Keratinocyte (primary cell): ENCODE data around the gene TMEM217.

ENCODE experiments used
- EZH2 ChIP-seq: IDR thresholded peaks from one replicate; pipeline ENCODE4 v1.6.1; 2012; ENCODE audit warnings: inconsistent platforms, mild to moderate bottlenecking, low read length, moderate library complexity
- TF ChIP-seq, protein P1 (sequence below), 3 experiments: IDR thresholded peaks in 1 of 3; conservative IDR thresholded peaks in 1 of 3; optimal IDR thresholded peaks in 1 of 3; 2 replicates in 2 of 3; 3 replicates in 1 of 3; pipeline versions ENCODE3 to v1.5.1; 2011; ENCODE audit warnings: low read length in 3 of 3, mild to moderate bottlenecking in 3 of 3, moderate library complexity in 2 of 3, control low read depth in 1 of 3, inconsistent platforms in 1 of 3; ENCODE audit not compliant: insufficient read depth in 2 of 3; ENCODE audit errors: extremely low read depth in 1 of 3

DNA sequence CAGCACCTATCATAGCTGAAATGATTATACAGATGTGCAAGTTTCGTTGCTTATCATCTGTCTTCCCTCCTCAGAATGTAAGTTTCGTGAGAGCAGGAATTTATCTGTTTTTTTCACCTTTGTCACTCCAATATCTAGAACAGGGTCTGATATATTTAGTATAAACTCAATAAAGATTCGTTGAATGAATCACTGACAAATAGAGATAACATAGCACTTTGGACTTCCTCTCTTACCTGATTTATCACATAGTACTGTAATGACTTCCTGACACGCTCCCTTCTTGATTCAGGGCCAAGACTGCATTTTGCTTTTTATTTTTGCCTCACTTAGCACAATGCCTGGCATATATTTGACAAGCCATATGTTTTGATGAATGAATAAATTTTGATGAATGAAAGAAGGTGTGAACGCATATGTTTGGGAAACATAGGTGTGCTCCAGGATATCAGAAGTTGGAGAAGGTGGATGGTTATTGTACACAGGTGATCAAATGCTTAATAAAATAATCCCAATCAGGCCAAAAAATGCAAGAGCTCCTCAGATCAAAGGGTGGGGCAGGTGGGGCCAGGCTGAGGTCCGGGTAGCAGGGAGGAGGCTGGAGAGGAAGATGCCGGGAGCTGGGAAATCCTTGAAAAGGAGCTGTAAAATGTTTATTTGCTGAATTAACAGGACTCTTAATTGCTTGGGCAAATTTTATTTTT lies 55.0 kb downstream of the TMEM217 start:
- no peak for TF ChIP-seq EZH2
- TF ChIP-seq, protein P1, sequence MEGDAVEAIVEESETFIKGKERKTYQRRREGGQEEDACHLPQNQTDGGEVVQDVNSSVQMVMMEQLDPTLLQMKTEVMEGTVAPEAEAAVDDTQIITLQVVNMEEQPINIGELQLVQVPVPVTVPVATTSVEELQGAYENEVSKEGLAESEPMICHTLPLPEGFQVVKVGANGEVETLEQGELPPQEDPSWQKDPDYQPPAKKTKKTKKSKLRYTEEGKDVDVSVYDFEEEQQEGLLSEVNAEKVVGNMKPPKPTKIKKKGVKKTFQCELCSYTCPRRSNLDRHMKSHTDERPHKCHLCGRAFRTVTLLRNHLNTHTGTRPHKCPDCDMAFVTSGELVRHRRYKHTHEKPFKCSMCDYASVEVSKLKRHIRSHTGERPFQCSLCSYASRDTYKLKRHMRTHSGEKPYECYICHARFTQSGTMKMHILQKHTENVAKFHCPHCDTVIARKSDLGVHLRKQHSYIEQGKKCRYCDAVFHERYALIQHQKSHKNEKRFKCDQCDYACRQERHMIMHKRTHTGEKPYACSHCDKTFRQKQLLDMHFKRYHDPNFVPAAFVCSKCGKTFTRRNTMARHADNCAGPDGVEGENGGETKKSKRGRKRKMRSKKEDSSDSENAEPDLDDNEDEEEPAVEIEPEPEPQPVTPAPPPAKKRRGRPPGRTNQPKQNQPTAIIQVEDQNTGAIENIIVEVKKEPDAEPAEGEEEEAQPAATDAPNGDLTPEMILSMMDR (optimal IDR thresholded peaks at IDR 0.05 in 1 of 3, IDR thresholded peaks at IDR 0.05 in 1 of 3, conservative IDR thresholded peaks at IDR 0.05 in 1 of 3; ENCODE audit: extremely low read depth in 1 of 3, insufficient read depth in 2 of 3, low read length in 3 of 3): no peak
